HEK293 (cell line): ENCODE measurements around the gene ASXL3.

Source experiments
- ZBTB48 ChIP-seq: fragments of 450-650 bp; formaldehyde crosslinking; IDR thresholded peaks from 2 replicates; pipeline ENCODE4 v1.5.1; 2016; ENCODE audit warnings: missing biosample characterization, missing genetic modification characterization
- ZBTB7A ChIP-seq: fragments of 450-650 bp; formaldehyde crosslinking; IDR thresholded peaks from 2 replicates; pipeline ENCODE4 v1.5.1; 2016; ENCODE audit warnings: low read depth, missing biosample characterization, missing genetic modification characterization
- ZFP3 ChIP-seq: fragments of 450-650 bp; formaldehyde crosslinking; IDR thresholded peaks from 2 replicates; pipeline ENCODE4 v1.5.1; 2016; ENCODE audit warnings: low read depth, missing biosample characterization, missing genetic modification characterization
- ZNF221 ChIP-seq: fragments of 450-650 bp; formaldehyde crosslinking; IDR thresholded peaks from 2 replicates; pipeline ENCODE4 v1.5.1; 2017; ENCODE audit warnings: missing biosample characterization, missing genetic modification characterization, borderline replicate concordance
- ZNF335 ChIP-seq: fragments of 450-650 bp; formaldehyde crosslinking; conservative IDR thresholded peaks from 2 replicates; pipeline ENCODE4 v1.5.1; 2016; ENCODE audit warnings: missing biosample characterization, missing genetic modification characterization
- ZNF423 ChIP-seq: fragments of 450-650 bp; formaldehyde crosslinking; IDR thresholded peaks from 2 replicates; pipeline ENCODE4 v1.5.1; 2016; ENCODE audit warnings: missing biosample characterization, missing genetic modification characterization
- ZNF837 ChIP-seq: fragments of 450-650 bp; formaldehyde crosslinking; IDR thresholded peaks from 2 replicates; pipeline ENCODE4 v1.5.1; 2016; ENCODE audit warnings: missing biosample characterization, missing genetic modification characterization
- TF ChIP-seq, protein P1 (sequence below): fragments of 450-650 bp; formaldehyde crosslinking; IDR thresholded peaks from 2 replicates; pipeline ENCODE4 v1.5.1; 2016; ENCODE audit warnings: missing biosample characterization, missing genetic modification characterization
- TF ChIP-seq, protein P2 (sequence below): fragments of 450-650 bp; formaldehyde crosslinking; IDR thresholded peaks from 2 replicates; pipeline ENCODE4 v1.5.1; 2016; ENCODE audit warnings: missing biosample characterization, missing genetic modification characterization

DNA sequence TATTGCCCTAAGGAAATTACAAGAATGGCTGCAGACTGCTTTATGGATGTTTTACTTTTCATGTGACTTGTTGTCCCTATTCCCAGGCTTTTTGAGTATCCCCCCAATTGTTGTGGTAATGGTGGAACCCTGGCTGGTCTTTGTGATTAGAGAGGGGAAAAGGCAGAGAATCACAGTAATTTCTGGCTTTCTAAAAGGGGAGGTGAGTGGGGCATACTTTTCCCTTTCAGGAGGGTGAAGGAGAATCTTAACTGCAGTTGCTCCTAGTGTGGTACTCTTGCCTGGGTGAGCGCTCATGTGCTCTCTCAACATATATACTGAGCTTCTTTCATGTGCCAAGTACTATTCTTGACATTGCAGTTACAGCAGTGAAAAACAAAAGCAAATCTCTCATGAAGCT lies 69.3 kb downstream of the ASXL3 start:
- TF ChIP-seq, protein P1, sequence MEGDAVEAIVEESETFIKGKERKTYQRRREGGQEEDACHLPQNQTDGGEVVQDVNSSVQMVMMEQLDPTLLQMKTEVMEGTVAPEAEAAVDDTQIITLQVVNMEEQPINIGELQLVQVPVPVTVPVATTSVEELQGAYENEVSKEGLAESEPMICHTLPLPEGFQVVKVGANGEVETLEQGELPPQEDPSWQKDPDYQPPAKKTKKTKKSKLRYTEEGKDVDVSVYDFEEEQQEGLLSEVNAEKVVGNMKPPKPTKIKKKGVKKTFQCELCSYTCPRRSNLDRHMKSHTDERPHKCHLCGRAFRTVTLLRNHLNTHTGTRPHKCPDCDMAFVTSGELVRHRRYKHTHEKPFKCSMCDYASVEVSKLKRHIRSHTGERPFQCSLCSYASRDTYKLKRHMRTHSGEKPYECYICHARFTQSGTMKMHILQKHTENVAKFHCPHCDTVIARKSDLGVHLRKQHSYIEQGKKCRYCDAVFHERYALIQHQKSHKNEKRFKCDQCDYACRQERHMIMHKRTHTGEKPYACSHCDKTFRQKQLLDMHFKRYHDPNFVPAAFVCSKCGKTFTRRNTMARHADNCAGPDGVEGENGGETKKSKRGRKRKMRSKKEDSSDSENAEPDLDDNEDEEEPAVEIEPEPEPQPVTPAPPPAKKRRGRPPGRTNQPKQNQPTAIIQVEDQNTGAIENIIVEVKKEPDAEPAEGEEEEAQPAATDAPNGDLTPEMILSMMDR, result no peak
- TF ChIP-seq ZBTB7A (tag by site-specific recombination), result no peak
- TF ChIP-seq ZNF221 (tag by site-specific recombination), result no peak
- no peak for TF ChIP-seq ZFP3 (tag by site-specific recombination)
- no peak for TF ChIP-seq ZNF335 (tag by site-specific recombination)
- TF ChIP-seq, protein P2, sequence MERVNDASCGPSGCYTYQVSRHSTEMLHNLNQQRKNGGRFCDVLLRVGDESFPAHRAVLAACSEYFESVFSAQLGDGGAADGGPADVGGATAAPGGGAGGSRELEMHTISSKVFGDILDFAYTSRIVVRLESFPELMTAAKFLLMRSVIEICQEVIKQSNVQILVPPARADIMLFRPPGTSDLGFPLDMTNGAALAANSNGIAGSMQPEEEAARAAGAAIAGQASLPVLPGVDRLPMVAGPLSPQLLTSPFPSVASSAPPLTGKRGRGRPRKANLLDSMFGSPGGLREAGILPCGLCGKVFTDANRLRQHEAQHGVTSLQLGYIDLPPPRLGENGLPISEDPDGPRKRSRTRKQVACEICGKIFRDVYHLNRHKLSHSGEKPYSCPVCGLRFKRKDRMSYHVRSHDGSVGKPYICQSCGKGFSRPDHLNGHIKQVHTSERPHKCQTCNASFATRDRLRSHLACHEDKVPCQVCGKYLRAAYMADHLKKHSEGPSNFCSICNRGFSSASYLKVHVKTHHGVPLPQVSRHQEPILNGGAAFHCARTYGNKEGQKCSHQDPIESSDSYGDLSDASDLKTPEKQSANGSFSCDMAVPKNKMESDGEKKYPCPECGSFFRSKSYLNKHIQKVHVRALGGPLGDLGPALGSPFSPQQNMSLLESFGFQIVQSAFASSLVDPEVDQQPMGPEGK, result no peak
- no peak for TF ChIP-seq ZNF837 (tag by site-specific recombination)
- TF ChIP-seq ZBTB48 (tag by site-specific recombination), result no peak
- TF ChIP-seq ZNF423, result no peak
